Measurements from ENCODE around the gene RHEX. TPM values are rescaled to one million over a fixed set of nuclear protein-coding genes. Genes with fewer than 3 reads are reported as not detected.

RHEX gene
- total and polyA plus RNA-seq, 2 experiments from 2014 or later = not detected

- H3K27ac ChIP-seq = no peak overlapping the region
- H3K4me3 ChIP-seq = no peak overlapping the region
- no peak overlapping the region for H3K9ac ChIP-seq
- H3K79me2 ChIP-seq (ENCODE audit: insufficient read depth) = no peaks in the 10 kb centered on the region
- H3K4me1 ChIP-seq (ENCODE audit: insufficient read depth) = peaks cover 3% of the 10 kb centered on the region; the same call in 1 of the 2 replicates
- H3K36me3 ChIP-seq (ENCODE audit: low read depth) = no peaks in the 10 kb centered on the region
- H4K20me1 ChIP-seq (ENCODE audit: insufficient read depth) = no peaks in the 10 kb centered on the region
- no peaks in the 10 kb centered on the region for H3K9me3 ChIP-seq (ENCODE audit: low read depth)
- TF ChIP-seq EZH2 (IDR thresholded peaks at IDR 0.05; ENCODE audit: insufficient read depth, poor library complexity, severe bottlenecking) (no peak), EZH2phosphoT487 (IDR thresholded peaks at IDR 0.05; ENCODE audit: insufficient read depth, low read depth) (no peak)
- no peak overlapping the region for H2AFZ ChIP-seq
- WGBS, 2 experiments (ENCODE audit: low coverage in 1 of 2, low lambda C conversion rate in 2 of 2, missing lambda C conversion rate in 2 of 2) = 19 to 24% methylated on average over 1 of the region's 1 CpG
- no peaks in the 10 kb centered on the region for H3F3A ChIP-seq (ENCODE audit: insufficient read depth)
- no peak for DNase-seq
- in situ Hi-C loops (cut with MboI) = no loop called here
- no peak overlapping the region for H3K4me2 ChIP-seq (ENCODE audit: unreplicated experiment)
- peaks cover 41% of the 10 kb centered on the region for H3K27me3 ChIP-seq (replicated peaks; ENCODE audit: insufficient read depth)
- no peaks in the 10 kb centered on the region for H3K9me2 ChIP-seq (ENCODE audit: insufficient read depth)
Observed at GRCh38 chr1:206121269-206121668, 68.3 kb downstream of the RHEX start.

GRCh38 chr1:206122686-206123085, 69.7 kb downstream of the RHEX start:
- no peak for DNase-seq
- Histone ChIP-seq H3K27ac (no peak overlapping the region), H3K27me3 (replicated peaks; ENCODE audit: insufficient read depth) (peaks cover 38% of the 10 kb centered on the region), H3K4me3 (no peak overlapping the region), H2AFZ (no peak overlapping the region), H3K36me3 (ENCODE audit: low read depth) (no peaks in the 10 kb centered on the region), H3K9me2 (ENCODE audit: insufficient read depth) (no peaks in the 10 kb centered on the region), H3K9ac (no peak overlapping the region), H3K9me3 (ENCODE audit: low read depth) (no peaks in the 10 kb centered on the region), H3K4me2 (ENCODE audit: unreplicated experiment) (no peak overlapping the region), H3K79me2 (ENCODE audit: insufficient read depth) (no peaks in the 10 kb centered on the region), H3F3A (ENCODE audit: insufficient read depth) (no peaks in the 10 kb centered on the region), H4K20me1 (ENCODE audit: insufficient read depth) (no peaks in the 10 kb centered on the region), H3K4me1 (ENCODE audit: insufficient read depth) (peaks cover under 1% of the 10 kb centered on the region; the same call in 1 of the 2 replicates)
- no peak for TF ChIP-seq EZH2 (IDR thresholded peaks at IDR 0.05; ENCODE audit: insufficient read depth, poor library complexity, severe bottlenecking)
- no peak for TF ChIP-seq EZH2phosphoT487 (IDR thresholded peaks at IDR 0.05; ENCODE audit: insufficient read depth, low read depth)
- in situ Hi-C loops (cut with MboI) = no loop called here

- no peaks in the 10 kb centered on the region for H3F3A ChIP-seq (ENCODE audit: insufficient read depth)
- no peaks in the 10 kb centered on the region for H4K20me1 ChIP-seq (ENCODE audit: insufficient read depth)
- H2AFZ ChIP-seq = no peak overlapping the region
- no peaks in the 10 kb centered on the region for H3K36me3 ChIP-seq (ENCODE audit: low read depth)
- H3K9me3 ChIP-seq (ENCODE audit: low read depth) = no peaks in the 10 kb centered on the region
- H3K4me1 ChIP-seq (ENCODE audit: insufficient read depth) = no peaks in the 10 kb centered on the region
- DNase-seq = no peak
- H3K9me2 ChIP-seq (ENCODE audit: insufficient read depth) = no peaks in the 10 kb centered on the region
- no peak overlapping the region for H3K9ac ChIP-seq
- H3K4me3 ChIP-seq = no peak overlapping the region
- H3K27ac ChIP-seq = no peak overlapping the region
- TF ChIP-seq EZH2 (IDR thresholded peaks at IDR 0.05; ENCODE audit: insufficient read depth, poor library complexity, severe bottlenecking) = no peak
- TF ChIP-seq EZH2phosphoT487 (IDR thresholded peaks at IDR 0.05; ENCODE audit: insufficient read depth, low read depth) = no peak
- H3K4me2 ChIP-seq (ENCODE audit: unreplicated experiment) = no peak overlapping the region
- peaks cover 25% of the 10 kb centered on the region for H3K27me3 ChIP-seq (replicated peaks; ENCODE audit: insufficient read depth)
- in situ Hi-C loops (cut with MboI) = no loop called here
- H3K79me2 ChIP-seq (ENCODE audit: insufficient read depth) = no peaks in the 10 kb centered on the region
- 70 to 71% methylated on average over 1 of the region's 1 CpG for WGBS, 2 experiments (ENCODE audit: low coverage in 1 of 2, low lambda C conversion rate in 2 of 2, missing lambda C conversion rate in 2 of 2)
Observed at GRCh38 chr1:206125346-206125745, 72.4 kb downstream of the RHEX start.

GRCh38 chr1:206127336-206127735, 74.4 kb downstream of the RHEX start:
- Histone ChIP-seq H3K4me2 (ENCODE audit: unreplicated experiment) (no peak overlapping the region), H3K4me3 (no peak overlapping the region), H3K36me3 (ENCODE audit: low read depth) (no peaks in the 10 kb centered on the region), H4K20me1 (ENCODE audit: insufficient read depth) (no peaks in the 10 kb centered on the region), H3K27me3 (replicated peaks; ENCODE audit: insufficient read depth) (0 out of 2 replicates have a peak, but pooled peaks cover 11% of the 10 kb centered on the region), H3K27ac (no peak overlapping the region), H3K79me2 (ENCODE audit: insufficient read depth) (no peaks in the 10 kb centered on the region), H2AFZ (no peak overlapping the region), H3K9me3 (ENCODE audit: low read depth) (no peaks in the 10 kb centered on the region), H3K4me1 (ENCODE audit: insufficient read depth) (no peaks in the 10 kb centered on the region), H3K9ac (no peak overlapping the region), H3K9me2 (ENCODE audit: insufficient read depth) (no peaks in the 10 kb centered on the region), H3F3A (ENCODE audit: insufficient read depth) (no peaks in the 10 kb centered on the region)
- TF ChIP-seq EZH2phosphoT487 (IDR thresholded peaks at IDR 0.05; ENCODE audit: insufficient read depth, low read depth) = no peak
- TF ChIP-seq EZH2 (IDR thresholded peaks at IDR 0.05; ENCODE audit: insufficient read depth, poor library complexity, severe bottlenecking) = no peak
- 71 to 78% methylated on average over 9 of the region's 9 CpGs for WGBS, 2 experiments (ENCODE audit: low coverage in 1 of 2, low lambda C conversion rate in 2 of 2, missing lambda C conversion rate in 2 of 2)
- in situ Hi-C loops (cut with MboI) = no loop called here
- DNase-seq = no peak

- no peaks in the 10 kb centered on the region for H3K36me3 ChIP-seq (ENCODE audit: low read depth)
- no peak overlapping the region for H3K4me2 ChIP-seq (ENCODE audit: unreplicated experiment)
- H4K20me1 ChIP-seq (ENCODE audit: insufficient read depth) = no peaks in the 10 kb centered on the region
- no peaks in the 10 kb centered on the region for H3K9me2 ChIP-seq (ENCODE audit: insufficient read depth)
- H3K4me1 ChIP-seq (ENCODE audit: insufficient read depth) = no peaks in the 10 kb centered on the region
- no peaks in the 10 kb centered on the region for H3K9me3 ChIP-seq (ENCODE audit: low read depth)
- in situ Hi-C loops (cut with MboI) = no loop called here
- no peak overlapping the region for H3K4me3 ChIP-seq
- TF ChIP-seq EZH2 (IDR thresholded peaks at IDR 0.05; ENCODE audit: insufficient read depth, poor library complexity, severe bottlenecking) (no peak), EZH2phosphoT487 (IDR thresholded peaks at IDR 0.05; ENCODE audit: insufficient read depth, low read depth) (no peak)
- 32 to 46% methylated on average over 4 of the region's 4 CpGs for WGBS, 2 experiments (ENCODE audit: low coverage in 1 of 2, low lambda C conversion rate in 2 of 2, missing lambda C conversion rate in 2 of 2)
- H2AFZ ChIP-seq = no peak overlapping the region
- no peaks in the 10 kb centered on the region for H3F3A ChIP-seq (ENCODE audit: insufficient read depth)
- no peak overlapping the region for H3K27ac ChIP-seq
- H3K27me3 ChIP-seq (replicated peaks; ENCODE audit: insufficient read depth) = 0 out of 2 replicates have a peak, but pooled peaks cover 11% of the 10 kb centered on the region
- H3K79me2 ChIP-seq (ENCODE audit: insufficient read depth) = no peaks in the 10 kb centered on the region
- no peak for DNase-seq
- no peak overlapping the region for H3K9ac ChIP-seq
Observed at GRCh38 chr1:206128196-206128595, 75.2 kb downstream of the RHEX start.
